Common myeloid progenitor, CD34-positive (primary cell): ENCODE results near the gene NDUFS1. TPM values are rescaled to one million over a fixed set of nuclear protein-coding genes. Genes with fewer than 3 reads are reported as not detected.
"Not testable (repeated sequence)": the region's sequence is repeated elsewhere in the genome, so short reads cannot be mapped to it uniquely, and the experiment has no call there.

Source experiments
- CTCF ChIA-PET: fragments of 350-600 bp; sonication (Branson Sonifier 250); formaldehyde crosslinking; loops from one replicate; lab custom pipeline; 2021; ENCODE audit warnings: antibody characterized with exemption; lab: Charles Lee
- POLR2A ChIA-PET: fragments of 350-600 bp; sonication (Branson Sonifier 250); formaldehyde crosslinking; loops from one replicate; lab custom pipeline; 2021; ENCODE audit warnings: antibody characterized with exemption; lab: Charles Lee
- DNase-seq, 3 donors: peaks; one replicate each; pipeline versions ENCODE4 v3.0.0 to v3.0.0-alpha.2; 2013
- H3K27ac ChIP-seq, 2 experiments: 1 replicate in 1 of 2; 2 replicates in 1 of 2; pipeline ENCODE4 v1.7.0; 2013; ENCODE audit warnings: inconsistent platforms in 2 of 2, low read length in 2 of 2, mild to moderate bottlenecking in 2 of 2, low read depth in 1 of 2, moderate library complexity in 1 of 2; ENCODE audit not compliant: severe bottlenecking in 2 of 2, insufficient read depth in 1 of 2, poor library complexity in 1 of 2
- H3K27me3 ChIP-seq, 5 experiments: replicated peaks in 2 of 5; 1 replicate in 3 of 5; 2 replicates in 2 of 5; pipeline versions ENCODE4 v1.6.1 to v1.7.0; 2013; ENCODE audit warnings: low read length in 4 of 5, mild to moderate bottlenecking in 2 of 5, moderate library complexity in 2 of 5, inconsistent platforms in 1 of 5; ENCODE audit not compliant: insufficient read depth in 5 of 5, control insufficient read depth in 4 of 5
- H3K36me3 ChIP-seq, 4 experiments: 1 replicate in 2 of 4; 2 replicates in 2 of 4; pipeline versions ENCODE4 v1.6.1 to v1.7.0; 2013; ENCODE audit warnings: low read length in 3 of 4, control low read depth in 1 of 4, mild to moderate bottlenecking in 1 of 4; ENCODE audit not compliant: control insufficient read depth in 4 of 4, insufficient read depth in 4 of 4
- H3K4me1 ChIP-seq, 4 experiments: 1 replicate in 3 of 4; 2 replicates in 1 of 4; pipeline versions ENCODE4 v1.6.1 to v1.7.1; 2013; ENCODE audit warnings: low read length in 3 of 4, mild to moderate bottlenecking in 3 of 4, control low read depth in 1 of 4, inconsistent platforms in 1 of 4, moderate library complexity in 1 of 4; ENCODE audit not compliant: control insufficient read depth in 4 of 4, insufficient read depth in 4 of 4; ENCODE audit errors: control extremely low read depth in 1 of 4
- H3K4me3 ChIP-seq, 7 experiments: 1 replicate in 4 of 7; 2 replicates in 3 of 7; pipeline versions ENCODE4 v1.5.1 to v1.7.0; 2013; ENCODE audit warnings: mild to moderate bottlenecking in 7 of 7, low read length in 6 of 7, moderate library complexity in 6 of 7, inconsistent platforms in 2 of 7, low read depth in 2 of 7, control low read depth in 1 of 7; ENCODE audit not compliant: insufficient read depth in 4 of 7, control insufficient read depth in 1 of 7; ENCODE audit errors: extremely low read depth in 1 of 7
- H3K9me3 ChIP-seq, 5 experiments: 1 replicate in 4 of 5; 2 replicates in 1 of 5; pipeline versions ENCODE4 v1.6.1 to v1.7.1; 2013; ENCODE audit warnings: low read length in 4 of 5, mild to moderate bottlenecking in 2 of 5, inconsistent platforms in 1 of 5, low read depth in 1 of 5, moderate library complexity in 1 of 5; ENCODE audit not compliant: control insufficient read depth in 4 of 5, insufficient read depth in 2 of 5; ENCODE audit errors: control extremely low read depth in 1 of 5
- WGBS: methylation state at CpG from one replicate; pipeline ENCODE4 v1.1.5; 2013; ENCODE audit not compliant: insufficient coverage; 5-methylcytosine and 5-hydroxymethylcytosine counted together
- polyA plus RNA-seq: library from polyadenylated mRNA; unstranded; fragments of 120-200 nt; gene quantifications from one replicate; pipeline ENCODE4 v1.2.1, GENCODE V29; 2013

Gene NDUFS1
- 33.7 TPM for polyA plus RNA-seq

- DNase-seq = peak; percentile 98 to 99 (median 99)
- no peaks in the 10 kb centered on the region for H3K9me3 ChIP-seq
- ChIA-PET CTCF (interaction anchor here (1.0 to 2.7 kb wide), 5 partner anchors 10 to 121 kb away, joined by 3 to 10 read pairs (median 4); no protein-coding TSS in a partner anchor), POLR2A (no interaction called here)
- peak within 1 kb of the TSS; percentile 86 to 97 for H3K27ac ChIP-seq
- under 1% methylated on average over 61 of the region's 64 CpGs for WGBS
- no peaks in the 10 kb centered on the region for H3K27me3 ChIP-seq
- peaks cover 4 to 41% (median 25%) of the 10 kb centered on the region in 4 experiments for H3K36me3 ChIP-seq
- H3K4me3 ChIP-seq = peak within 1 kb of the TSS; percentile 73 to 98 (median 93)
- peaks cover 10 to 31% (median 19%) of the 10 kb centered on the region in 4 experiments for H3K4me1 ChIP-seq
Measured at GRCh38 chr2:206159346-206160124, at the start of gene NDUFS1, which contains the start of gene EEF1B2. TSS of gene NDUFS1 (minus strand) at chr2:206159444. CDS start at chr2:206153678, 5,766 bp downstream. TSS of gene EEF1B2 (plus strand) at chr2:206159895. CDS start at chr2:206159980, 85 bp downstream.

- no peaks in the 10 kb centered on the region for H3K9me3 ChIP-seq
- H3K27ac ChIP-seq = no peak overlapping the region
- ChIA-PET CTCF (no interaction called here), POLR2A (no interaction called here)
- 100% methylated on average over 5 of the region's 7 CpGs for WGBS
- H3K36me3 ChIP-seq = no peaks in the 10 kb centered on the region
- H3K27me3 ChIP-seq = peaks cover 0 to 19% (median 11%) of the 10 kb centered on the region in 5 experiments
- no peak for DNase-seq
- H3K4me3 ChIP-seq = no peak overlapping the region
- H3K4me1 ChIP-seq = no peaks in the 10 kb centered on the region
Measured at GRCh38 chr2:206208900-206209299, 49.7 kb upstream of the NDUFS1 start.

- CTCF ChIA-PET, H3K9me3 ChIP-seq, DNase-seq, H3K27ac ChIP-seq, H3K4me3 ChIP-seq, H3K36me3 ChIP-seq, H3K4me1 ChIP-seq, POLR2A ChIA-PET: not testable (repeated sequence)
- WGBS = 100% methylated on average over 1 of the region's 2 CpGs
- peaks cover 0 to 11% (median 7%) of the 10 kb centered on the region in 5 experiments for H3K27me3 ChIP-seq
Measured at GRCh38 chr2:206207316-206207715, 48.1 kb upstream of the NDUFS1 start.

GRCh38 chr2:206204710-206205109 lies 45.5 kb upstream of the NDUFS1 start:
- ChIA-PET POLR2A (no interaction called here), CTCF (no interaction called here)
- Histone ChIP-seq H3K27me3 (peaks cover 0 to 4% (median 2%) of the 10 kb centered on the region in 5 experiments), H3K36me3 (no peaks in the 10 kb centered on the region), H3K4me3 (no peak overlapping the region), H3K27ac (no peak overlapping the region), H3K4me1 (no peaks in the 10 kb centered on the region), H3K9me3 (no peaks in the 10 kb centered on the region)
- WGBS = 70% methylated on average over 3 of the region's 3 CpGs
- no peak for DNase-seq

GRCh38 chr2:206203331-206203730 lies 44.1 kb upstream of the NDUFS1 start:
- H3K4me1 ChIP-seq = no peaks in the 10 kb centered on the region
- POLR2A ChIA-PET = no interaction called here
- no peaks in the 10 kb centered on the region for H3K36me3 ChIP-seq
- DNase-seq = no peak
- H3K4me3 ChIP-seq = no peak overlapping the region
- no peak overlapping the region for H3K27ac ChIP-seq
- H3K9me3 ChIP-seq = no peaks in the 10 kb centered on the region
- H3K27me3 ChIP-seq = peaks cover 0 to 8% (median 2%) of the 10 kb centered on the region in 5 experiments
- CTCF ChIA-PET = interaction anchor here (1.1 kb wide), 1 partner anchor 9 kb away, joined by 3 read pairs; a partner anchor contains a TSS
- WGBS = 96% methylated on average over 15 of the region's 17 CpGs

GRCh38 chr2:206202446-206202845 lies 43.2 kb upstream of the NDUFS1 start:
- ChIA-PET CTCF (no interaction called here), POLR2A (no interaction called here)
- Histone ChIP-seq H3K36me3 (no peaks in the 10 kb centered on the region), H3K27me3 (peaks cover 0 to 8% (median 2%) of the 10 kb centered on the region in 5 experiments), H3K27ac (no peak overlapping the region), H3K4me1 (no peaks in the 10 kb centered on the region), H3K9me3 (no peaks in the 10 kb centered on the region), H3K4me3 (no peak overlapping the region)
- 82% methylated on average over 8 of the region's 16 CpGs for WGBS
- DNase-seq = no peak
